GM23338 (cell line): ENCODE measurements around the gene GART. TPM values are rescaled to one million over a fixed set of nuclear protein-coding genes. Genes with fewer than 3 reads are reported as not detected.

ENCODE experiments used
- ATAC-seq: fragments of 200-7000 bp; cut with Tn5 transposase; 3 replicates; pipeline ENCODE4 v1.9.1; 2020
- DNase-seq: peaks from one replicate; pipeline ENCODE4 v3.0.0-alpha.2; 2015; ENCODE audit warnings: low spot score
- H2AFZ ChIP-seq: fragments of 200-600 bp; sonication (generic); 2 replicates; pipeline ENCODE4 v1.8.0; 2016; ENCODE audit warnings: antibody characterized with exemption, mild to moderate bottlenecking, moderate library complexity
- H3F3A ChIP-seq: fragments of 200-600 bp; sonication (generic); replicated peaks from 2 replicates; pipeline ENCODE4 v1.8.0; 2017; ENCODE audit warnings: antibody characterized with exemption, mixed run types, low read depth
- H3K27ac ChIP-seq: fragments of 200-600 bp; sonication (generic); 2 replicates; pipeline ENCODE4 v1.6.1; 2016; ENCODE audit warnings: low read depth
- H3K27me3 ChIP-seq: fragments of 200-600 bp; sonication (generic); 2 replicates; pipeline ENCODE4 v1.8.0; 2016; ENCODE audit warnings: mild to moderate bottlenecking, mixed run types, moderate library complexity; ENCODE audit not compliant: insufficient read depth
- H3K36me3 ChIP-seq: fragments of 200-600 bp; sonication (generic); 2 replicates; pipeline ENCODE4 v1.8.0; 2016; ENCODE audit warnings: mild to moderate bottlenecking; ENCODE audit not compliant: insufficient read depth
- H3K4me1 ChIP-seq: fragments of 200-600 bp; sonication (generic); 2 replicates; pipeline ENCODE4 v1.8.0; 2016; ENCODE audit warnings: mild to moderate bottlenecking, moderate library complexity; ENCODE audit not compliant: insufficient read depth
- H3K4me2 ChIP-seq: fragments of 200-600 bp; sonication (generic); 2 replicates; pipeline ENCODE4 v1.7.1; 2017; ENCODE audit warnings: mixed run types
- H3K4me3 ChIP-seq: fragments of 200-600 bp; sonication (generic); 2 replicates; pipeline ENCODE4 v1.6.1; 2016; ENCODE audit warnings: mixed run types
- H3K79me2 ChIP-seq: fragments of 200-600 bp; sonication (generic); replicated peaks from 2 replicates; pipeline ENCODE4 v1.8.0; 2017; ENCODE audit warnings: mild to moderate bottlenecking; ENCODE audit not compliant: insufficient read depth
- H3K9me2 ChIP-seq: fragments of 200-600 bp; sonication (generic); 2 replicates; pipeline ENCODE4 v1.8.0; 2017; ENCODE audit not compliant: insufficient read depth
- H4K20me1 ChIP-seq: fragments of 200-600 bp; sonication (generic); replicated peaks from 2 replicates; pipeline ENCODE4 v1.8.0; 2017; ENCODE audit warnings: mild to moderate bottlenecking; ENCODE audit not compliant: insufficient read depth
- H3K27ac Mint-ChIP-seq: 2 replicates; pipeline ENCODE4 v1.8.0; 2020; ENCODE audit warnings: inconsistent platforms, mild to moderate bottlenecking, moderate library complexity, mixed read lengths
- H3K27me3 Mint-ChIP-seq: 3 replicates; pipeline ENCODE4 v1.8.0; 2022; ENCODE audit warnings: low read depth, mild to moderate bottlenecking, moderate library complexity, mixed read lengths, inconsistent platforms; ENCODE audit not compliant: insufficient read depth, poor library complexity
- H3K36me3 Mint-ChIP-seq: 3 replicates; pipeline ENCODE4 v1.8.0; 2021; ENCODE audit warnings: low read depth, mild to moderate bottlenecking, inconsistent platforms, moderate library complexity, mixed read lengths
- H3K4me1 Mint-ChIP-seq: 3 replicates; pipeline ENCODE4 v1.8.0; 2020; ENCODE audit warnings: mild to moderate bottlenecking, inconsistent platforms, mixed read lengths
- H3K4me3 Mint-ChIP-seq: 3 replicates; pipeline ENCODE4 v1.8.0; 2021; ENCODE audit warnings: moderate library complexity, mild to moderate bottlenecking, inconsistent platforms, mixed read lengths
- H3K9me3 Mint-ChIP-seq: 3 replicates; pipeline ENCODE4 v1.8.0; 2020; ENCODE audit warnings: moderate library complexity, mild to moderate bottlenecking, inconsistent platforms, mixed read lengths
- CREB1 ChIP-seq: fragments of 250-450 bp; sonication (Bioruptor Pico); IDR thresholded peaks from 2 replicates; pipeline ENCODE4 v1.5.0; 2020; ENCODE audit warnings: low read depth, mild to moderate bottlenecking, moderate library complexity
- CTCF ChIP-seq, 2 experiments: fragments of 200-600 bp in 1 of 2; sonication (generic) in 1 of 2; conservative IDR thresholded peaks; 2 replicates each; pipeline versions ENCODE4 v1.5.1 to v1.6.1; 2016 to 2017; ENCODE audit warnings: antibody characterized with exemption in 2 of 2, low read depth in 2 of 2, mild to moderate bottlenecking in 2 of 2, moderate library complexity in 1 of 2
- ETS1 ChIP-seq: IDR thresholded peaks from 2 replicates; pipeline ENCODE4 v1.6.1; 2016; ENCODE audit warnings: antibody characterized with exemption
- EZH2 ChIP-seq: fragments of 200-600 bp; sonication (generic); IDR thresholded peaks from one replicate; pipeline ENCODE4 v1.8.0; 2017; ENCODE audit warnings: antibody characterized with exemption, mild to moderate bottlenecking, low read depth; ENCODE audit not compliant: unreplicated experiment
- EZH2phosphoT487 ChIP-seq: fragments of 200-600 bp; sonication (generic); IDR thresholded peaks from one replicate; pipeline ENCODE4 v1.8.1; 2018; ENCODE audit warnings: antibody characterized with exemption; ENCODE audit not compliant: unreplicated experiment
- JUNB ChIP-seq: IDR thresholded peaks from one replicate; pipeline ENCODE4 v1.6.1; 2016; ENCODE audit warnings: antibody characterized with exemption; ENCODE audit not compliant: unreplicated experiment
- NANOG ChIP-seq: IDR thresholded peaks from 2 replicates; pipeline ENCODE4 v1.6.1; 2016; ENCODE audit warnings: antibody characterized with exemption, borderline replicate concordance
- POLR2AphosphoS5 ChIP-seq: IDR thresholded peaks from 2 replicates; pipeline ENCODE4 v1.6.1; 2016; ENCODE audit warnings: antibody characterized with exemption, low read depth
- REST ChIP-seq: IDR thresholded peaks from one replicate; pipeline ENCODE4 v1.6.1; 2018; ENCODE audit warnings: antibody characterized with exemption; ENCODE audit not compliant: unreplicated experiment
- STAT1 ChIP-seq: IDR thresholded peaks from one replicate; pipeline ENCODE4 v1.6.1; 2016; ENCODE audit warnings: antibody characterized with exemption; ENCODE audit not compliant: unreplicated experiment
- ZNF114 ChIP-seq: fragments of 250-450 bp; sonication (Bioruptor Pico); IDR thresholded peaks from 2 replicates; pipeline ENCODE4 v1.5.0; 2020; ENCODE audit warnings: mild to moderate bottlenecking, moderate library complexity
- ZNF331 ChIP-seq: fragments of 250-450 bp; sonication (Bioruptor Pico); IDR thresholded peaks from 2 replicates; pipeline ENCODE4 v1.5.0; 2020; ENCODE audit warnings: low read depth, mild to moderate bottlenecking, moderate library complexity
- polyA plus RNA-seq: library from polyadenylated mRNA; unstranded; fragments of >200 nt; fragmentation: Nextera tagmentation; extraction: Ambion mirVana; gene quantifications from 2 replicates; pipeline ENCODE4 v1.2.1, GENCODE V29; 2016
- total RNA-seq: library from RNA; depleted of rRNA; stranded (reverse); fragments of >200 nt; shearing (Covaris generic); gene quantifications from 2 replicates; pipeline ENCODE4 v1.2.3, GENCODE V29; 2014
- TF ChIP-seq, protein P1 (sequence below): fragments of 250-450 bp; sonication (Bioruptor Pico); IDR thresholded peaks from 2 replicates; pipeline ENCODE4 v1.5.0; 2020; ENCODE audit warnings: mild to moderate bottlenecking, moderate library complexity

GART gene
- total and polyA plus RNA-seq, 2 experiments from 2014 or later, result 87.6 to 224 TPM

DNA sequence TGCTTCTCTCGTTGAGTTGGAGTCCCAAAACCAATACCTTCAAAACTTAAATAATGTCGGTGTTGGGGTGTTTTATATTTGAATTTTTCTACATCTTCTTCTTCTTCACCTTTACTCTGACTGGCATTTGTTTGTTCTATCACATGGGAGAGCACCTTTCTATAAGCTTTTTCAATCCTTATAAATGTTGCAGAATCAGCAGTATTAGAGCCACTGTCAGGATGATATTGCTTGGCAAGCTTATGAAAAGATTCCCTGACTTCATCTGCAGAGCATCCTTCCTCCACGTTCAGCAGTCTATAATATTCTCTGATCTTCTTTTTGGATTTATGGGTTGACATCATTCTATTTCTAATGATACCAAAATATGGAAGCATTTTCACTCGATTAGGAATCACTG lies 53.0 kb downstream of the GART start:
- DNase-seq, result no peak
- H3K9me3 Mint-ChIP-seq, result no peaks in the 10 kb centered on the region
- peaks cover 5% of the 10 kb centered on the region for H3K27me3 Mint-ChIP-seq
- peaks cover 10% of the 10 kb centered on the region; the same call in 1 of the 3 replicates for H3K36me3 Mint-ChIP-seq
- H3K79me2 ChIP-seq, result peaks cover 5% of the 10 kb centered on the region; the same call in 1 of the 2 replicates
- no peak overlapping the region for H2AFZ ChIP-seq
- no peak overlapping the region for H3K27ac ChIP-seq
- TF ChIP-seq, protein P1, sequence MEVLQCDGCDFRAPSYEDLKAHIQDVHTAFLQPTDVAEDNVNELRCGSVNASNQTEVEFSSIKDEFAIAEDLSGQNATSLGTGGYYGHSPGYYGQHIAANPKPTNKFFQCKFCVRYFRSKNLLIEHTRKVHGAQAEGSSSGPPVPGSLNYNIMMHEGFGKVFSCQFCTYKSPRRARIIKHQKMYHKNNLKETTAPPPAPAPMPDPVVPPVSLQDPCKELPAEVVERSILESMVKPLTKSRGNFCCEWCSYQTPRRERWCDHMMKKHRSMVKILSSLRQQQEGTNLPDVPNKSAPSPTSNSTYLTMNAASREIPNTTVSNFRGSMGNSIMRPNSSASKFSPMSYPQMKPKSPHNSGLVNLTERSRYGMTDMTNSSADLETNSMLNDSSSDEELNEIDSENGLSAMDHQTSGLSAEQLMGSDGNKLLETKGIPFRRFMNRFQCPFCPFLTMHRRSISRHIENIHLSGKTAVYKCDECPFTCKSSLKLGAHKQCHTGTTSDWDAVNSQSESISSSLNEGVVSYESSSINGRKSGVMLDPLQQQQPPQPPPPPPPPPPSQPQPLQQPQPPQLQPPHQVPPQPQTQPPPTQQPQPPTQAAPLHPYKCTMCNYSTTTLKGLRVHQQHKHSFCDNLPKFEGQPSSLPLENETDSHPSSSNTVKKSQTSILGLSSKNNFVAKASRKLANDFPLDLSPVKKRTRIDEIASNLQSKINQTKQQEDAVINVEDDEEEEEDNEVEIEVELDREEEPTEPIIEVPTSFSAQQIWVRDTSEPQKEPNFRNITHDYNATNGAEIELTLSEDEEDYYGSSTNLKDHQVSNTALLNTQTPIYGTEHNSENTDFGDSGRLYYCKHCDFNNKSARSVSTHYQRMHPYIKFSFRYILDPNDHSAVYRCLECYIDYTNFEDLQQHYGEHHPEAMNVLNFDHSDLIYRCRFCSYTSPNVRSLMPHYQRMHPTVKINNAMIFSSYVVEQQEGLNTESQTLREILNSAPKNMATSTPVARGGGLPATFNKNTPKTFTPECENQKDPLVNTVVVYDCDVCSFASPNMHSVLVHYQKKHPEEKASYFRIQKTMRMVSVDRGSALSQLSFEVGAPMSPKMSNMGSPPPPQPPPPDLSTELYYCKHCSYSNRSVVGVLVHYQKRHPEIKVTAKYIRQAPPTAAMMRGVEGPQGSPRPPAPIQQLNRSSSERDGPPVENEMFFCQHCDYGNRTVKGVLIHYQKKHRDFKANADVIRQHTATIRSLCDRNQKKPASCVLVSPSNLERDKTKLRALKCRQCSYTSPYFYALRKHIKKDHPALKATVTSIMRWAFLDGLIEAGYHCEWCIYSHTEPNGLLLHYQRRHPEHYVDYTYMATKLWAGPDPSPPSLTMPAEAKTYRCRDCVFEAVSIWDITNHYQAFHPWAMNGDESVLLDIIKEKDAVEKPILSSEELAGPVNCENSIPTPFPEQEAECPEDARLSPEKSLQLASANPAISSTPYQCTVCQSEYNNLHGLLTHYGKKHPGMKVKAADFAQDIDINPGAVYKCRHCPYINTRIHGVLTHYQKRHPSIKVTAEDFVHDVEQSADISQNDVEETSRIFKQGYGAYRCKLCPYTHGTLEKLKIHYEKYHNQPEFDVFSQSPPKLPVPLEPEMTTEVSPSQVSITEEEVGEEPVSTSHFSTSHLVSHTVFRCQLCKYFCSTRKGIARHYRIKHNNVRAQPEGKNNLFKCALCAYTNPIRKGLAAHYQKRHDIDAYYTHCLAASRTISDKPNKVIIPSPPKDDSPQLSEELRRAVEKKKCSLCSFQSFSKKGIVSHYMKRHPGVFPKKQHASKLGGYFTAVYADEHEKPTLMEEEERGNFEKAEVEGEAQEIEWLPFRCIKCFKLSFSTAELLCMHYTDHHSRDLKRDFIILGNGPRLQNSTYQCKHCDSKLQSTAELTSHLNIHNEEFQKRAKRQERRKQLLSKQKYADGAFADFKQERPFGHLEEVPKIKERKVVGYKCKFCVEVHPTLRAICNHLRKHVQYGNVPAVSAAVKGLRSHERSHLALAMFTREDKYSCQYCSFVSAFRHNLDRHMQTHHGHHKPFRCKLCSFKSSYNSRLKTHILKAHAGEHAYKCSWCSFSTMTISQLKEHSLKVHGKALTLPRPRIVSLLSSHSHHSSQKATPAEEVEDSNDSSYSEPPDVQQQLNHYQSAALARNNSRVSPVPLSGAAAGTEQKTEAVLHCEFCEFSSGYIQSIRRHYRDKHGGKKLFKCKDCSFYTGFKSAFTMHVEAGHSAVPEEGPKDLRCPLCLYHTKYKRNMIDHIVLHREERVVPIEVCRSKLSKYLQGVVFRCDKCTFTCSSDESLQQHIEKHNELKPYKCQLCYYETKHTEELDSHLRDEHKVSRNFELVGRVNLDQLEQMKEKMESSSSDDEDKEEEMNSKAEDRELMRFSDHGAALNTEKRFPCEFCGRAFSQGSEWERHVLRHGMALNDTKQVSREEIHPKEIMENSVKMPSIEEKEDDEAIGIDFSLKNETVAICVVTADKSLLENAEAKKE (CRISPR knock-in tag), result no peak
- TF ChIP-seq REST, result no peak
- no peak for TF ChIP-seq NANOG
- no peak for TF ChIP-seq CTCF (conservative IDR thresholded peaks at IDR 0.05; ENCODE audit: low read depth in 2 of 2)
- TF ChIP-seq STAT1, result no peak
- no peak for TF ChIP-seq CREB1 (CRISPR knock-in tag)
- no peak for TF ChIP-seq JUNB
- no peak for TF ChIP-seq ETS1
- TF ChIP-seq ZNF114, result no peak
- no peak for TF ChIP-seq EZH2phosphoT487
- no peak for TF ChIP-seq EZH2
- no peak for TF ChIP-seq ZNF331 (CRISPR knock-in tag)
- TF ChIP-seq POLR2AphosphoS5, result no peak
- no peaks in the 10 kb centered on the region for H3K9me2 ChIP-seq
- no peak for ATAC-seq
- peaks cover 5% of the 10 kb centered on the region for H3K4me1 ChIP-seq
- no peaks in the 10 kb centered on the region for H3K36me3 ChIP-seq
- H3K4me3 ChIP-seq, result no peak overlapping the region
- H3K27me3 ChIP-seq, result no peaks in the 10 kb centered on the region
- no peak overlapping the region for H3K4me3 Mint-ChIP-seq
- H4K20me1 ChIP-seq, result no peaks in the 10 kb centered on the region
- no peak overlapping the region for H3K27ac Mint-ChIP-seq
- H3K4me1 Mint-ChIP-seq, result peaks cover 4% of the 10 kb centered on the region; the same call in 1 of the 3 replicates
- 0 out of 2 replicates have a peak, but pooled peaks cover 4% of the 10 kb centered on the region for H3F3A ChIP-seq
- no peak overlapping the region for H3K4me2 ChIP-seq
